Fibroblast of the conjunctiva (primary cell): ENCODE data around the gene SMIM26.

ENCODE experiments used
- DNase-seq: peaks from one replicate; pipeline ENCODE4 v3.0.0-alpha.2; 2010; ENCODE audit warnings: low read depth

SMIM26 gene

DNA sequence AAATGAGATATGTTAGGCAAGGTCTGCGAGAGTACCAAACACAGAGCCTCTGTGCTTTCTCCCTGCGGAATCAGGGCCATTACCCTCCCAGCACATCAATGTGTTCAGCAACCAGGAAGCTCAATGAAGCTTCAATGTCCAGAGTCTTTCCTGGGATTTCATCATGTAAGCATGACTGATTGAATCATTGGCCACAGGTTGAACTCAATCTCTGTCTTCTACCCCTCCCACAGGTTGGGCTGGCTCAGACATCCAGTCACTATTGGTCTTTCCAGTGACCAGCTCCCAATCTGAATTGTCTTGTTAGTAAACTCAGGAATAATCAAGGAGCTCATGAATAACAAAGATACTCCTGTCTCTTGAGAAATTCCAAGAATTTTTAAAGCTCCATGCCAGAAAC lies 17.9 kb downstream of the SMIM26 start:
- DNase-seq, result peak; percentile 65

DNA sequence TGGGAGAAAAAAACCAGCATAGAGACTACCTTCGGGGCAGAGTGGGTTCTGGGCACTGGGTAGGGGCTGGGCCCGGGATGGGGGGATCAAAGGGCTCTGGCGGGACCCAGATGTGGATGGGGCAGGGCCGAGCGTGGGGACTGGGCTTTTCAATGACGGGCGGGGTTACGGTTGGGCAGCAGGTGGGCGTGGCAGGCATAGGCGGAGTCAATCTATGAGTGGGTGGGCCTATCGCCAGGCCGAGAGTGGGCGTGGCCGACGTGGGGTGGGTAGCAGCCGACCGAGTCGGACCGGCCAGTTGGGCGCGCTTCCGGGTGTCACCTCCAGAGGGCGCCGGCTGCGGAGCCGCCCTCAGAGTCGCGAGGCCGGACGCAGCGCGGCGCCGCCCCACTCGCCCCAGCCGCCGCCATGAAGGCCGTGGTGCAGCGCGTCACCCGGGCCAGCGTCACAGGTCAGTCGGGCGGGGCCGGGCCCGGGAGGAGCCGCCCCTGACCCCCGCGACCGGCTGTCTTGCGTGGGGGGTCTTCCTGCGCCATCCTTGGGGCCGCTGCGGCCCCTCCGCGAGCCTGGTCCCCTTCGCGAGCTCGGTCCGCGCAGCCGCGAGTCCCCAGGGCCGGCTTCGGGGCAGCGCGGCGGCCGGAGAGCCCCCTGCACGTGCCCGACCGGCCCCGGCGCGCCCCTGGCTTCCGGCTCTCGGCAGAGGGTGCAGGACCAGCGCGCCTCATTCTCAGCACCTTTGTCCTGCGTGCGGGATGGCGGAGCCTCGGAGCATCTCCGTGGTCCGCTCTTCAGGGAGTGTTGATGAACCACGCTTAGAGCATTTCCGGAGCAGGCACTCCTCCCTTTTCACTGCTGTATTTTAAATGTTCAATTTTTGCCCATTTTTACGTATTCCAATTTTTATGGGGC lies 20.7 kb downstream of the SMIM26 start, which contains the start of gene DTD1:
TSS of gene DTD1 (plus strand) at position 390 of the 909 bp plus-strand sequence. CDS start at position 409, 19 bp downstream.
- DNase-seq, result peak; percentile 87

DNA sequence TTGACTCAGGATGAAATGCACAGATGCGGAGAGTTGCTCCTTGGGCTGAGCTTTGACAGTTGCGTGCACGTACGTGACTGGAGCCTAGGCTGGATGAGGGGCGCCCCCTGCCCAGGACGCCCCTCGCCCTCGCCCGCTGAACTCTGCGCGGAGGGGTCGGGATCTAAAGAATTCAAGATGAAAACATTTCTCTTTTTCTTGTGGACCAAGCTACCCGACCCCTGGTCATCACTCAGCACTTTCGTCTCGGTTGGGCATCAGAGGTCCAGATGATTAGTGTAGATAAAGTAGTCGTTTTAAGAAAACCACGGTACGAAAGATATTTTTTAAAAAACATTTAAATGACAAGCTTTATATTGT lies 21.3 kb downstream of the SMIM26 start:
- no peak for DNase-seq

DNA sequence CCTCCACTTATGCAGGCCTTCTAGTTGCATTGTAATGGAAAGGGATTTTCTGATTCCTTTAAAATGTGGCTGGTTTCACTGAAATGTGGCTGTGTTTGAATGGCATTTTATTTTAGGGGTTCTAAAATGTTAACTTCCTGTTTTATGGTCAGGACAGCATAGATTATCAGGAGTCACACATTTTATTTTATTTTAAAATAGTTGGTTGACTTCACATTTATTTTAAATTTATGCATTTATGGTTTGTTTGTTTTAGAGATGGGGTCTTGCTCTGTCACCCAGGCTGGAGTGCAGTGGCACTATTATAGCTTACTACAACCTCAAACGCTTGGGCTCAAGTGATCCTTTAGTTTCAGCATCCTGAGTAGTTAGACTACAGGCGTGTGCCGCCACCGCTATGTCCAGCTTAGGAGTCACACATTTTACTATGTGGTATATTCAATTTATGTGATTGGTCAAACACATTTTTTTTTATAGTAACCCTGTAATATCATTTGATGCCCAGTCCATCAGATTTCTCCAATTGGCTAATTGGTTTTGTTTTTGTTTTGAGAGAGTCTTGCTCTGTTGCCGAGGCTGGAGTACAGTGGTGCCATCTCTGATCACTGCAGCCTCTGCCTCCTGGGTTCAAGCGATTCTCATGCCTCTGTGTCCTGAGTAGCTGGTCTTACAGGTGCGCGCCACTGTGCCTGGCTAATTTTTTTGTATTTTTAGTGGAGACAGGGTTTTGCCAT lies 22.9 kb downstream of the SMIM26 start:
- no peak for DNase-seq

DNA sequence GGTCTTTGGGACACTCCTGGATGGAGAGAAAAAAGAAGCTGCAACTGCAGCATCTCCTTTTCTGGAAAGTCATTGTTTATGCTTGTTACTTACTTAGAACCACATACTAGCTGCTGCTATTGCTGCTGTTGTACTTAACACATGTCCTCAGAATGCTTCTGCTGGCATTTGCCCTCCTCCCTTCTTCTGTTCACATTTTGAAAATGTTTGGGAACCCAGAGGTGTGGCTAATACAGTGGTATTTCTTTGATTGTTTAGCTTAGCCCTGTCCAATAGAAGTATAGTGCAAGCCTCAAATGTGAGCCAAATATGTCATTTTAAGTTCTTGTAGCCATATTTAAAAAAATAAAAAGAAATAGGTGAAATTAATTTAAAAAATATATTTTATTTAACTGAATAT lies 29.0 kb downstream of the SMIM26 start:
- DNase-seq, result no peak

DNA sequence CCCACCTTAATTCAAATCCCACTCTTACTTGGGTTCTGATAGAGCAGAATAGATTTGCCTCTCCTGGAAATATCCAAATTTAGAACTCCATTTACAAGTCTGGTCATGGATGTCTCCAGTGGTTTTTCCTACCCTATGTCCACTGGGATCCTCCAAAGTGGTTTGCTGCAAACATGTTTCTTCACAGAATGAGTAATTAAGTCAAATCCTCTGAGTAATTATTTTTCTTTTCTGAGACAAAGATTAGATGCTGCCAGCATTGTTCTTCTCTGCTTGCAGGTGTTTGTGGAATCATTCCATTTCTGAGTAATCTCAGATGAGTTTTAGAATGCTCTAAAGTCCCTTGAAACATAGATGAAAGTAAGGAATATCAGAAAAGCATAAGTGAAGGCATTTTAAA lies 42.5 kb downstream of the SMIM26 start:
- DNase-seq, result no peak

DNA sequence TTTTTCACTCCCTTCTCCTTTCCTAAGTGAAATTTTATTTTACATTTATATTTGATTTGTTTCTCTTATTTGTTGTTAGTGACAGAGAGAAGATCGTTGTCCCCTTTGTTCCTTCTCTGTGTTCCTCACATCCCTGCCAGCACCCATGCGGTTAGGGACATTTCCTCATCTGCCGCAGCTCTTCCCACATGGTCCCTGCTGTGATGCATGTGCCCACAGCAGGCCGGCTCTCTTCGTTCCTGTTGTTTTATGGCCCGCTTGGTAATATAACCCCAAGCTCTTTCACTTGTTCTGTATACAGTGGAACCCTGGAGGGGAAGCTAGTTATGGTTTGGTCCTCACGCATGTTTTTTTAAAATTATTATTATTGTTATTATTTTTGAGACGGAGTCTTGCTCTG lies 44.3 kb downstream of the SMIM26 start:
- no peak for DNase-seq

DNA sequence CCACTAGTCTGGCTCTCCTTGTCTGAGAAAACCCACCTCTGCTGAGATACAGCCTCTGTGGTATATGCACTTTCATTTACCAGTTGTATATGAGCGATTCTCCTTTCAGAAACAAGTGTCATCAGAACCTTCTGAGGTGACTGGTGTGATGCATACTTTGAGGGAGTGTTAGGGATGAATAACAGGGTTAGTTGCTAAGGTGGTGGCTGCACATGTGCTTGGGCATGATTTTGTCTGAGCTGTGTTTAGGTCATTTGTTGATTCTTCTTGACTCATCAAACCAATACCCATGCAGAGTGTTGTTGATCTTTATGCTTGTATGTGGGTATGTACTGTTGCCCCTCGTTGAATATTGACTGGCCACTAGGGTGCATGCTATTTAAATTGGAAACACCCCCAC lies 46.3 kb downstream of the SMIM26 start:
- no peak for DNase-seq

DNA sequence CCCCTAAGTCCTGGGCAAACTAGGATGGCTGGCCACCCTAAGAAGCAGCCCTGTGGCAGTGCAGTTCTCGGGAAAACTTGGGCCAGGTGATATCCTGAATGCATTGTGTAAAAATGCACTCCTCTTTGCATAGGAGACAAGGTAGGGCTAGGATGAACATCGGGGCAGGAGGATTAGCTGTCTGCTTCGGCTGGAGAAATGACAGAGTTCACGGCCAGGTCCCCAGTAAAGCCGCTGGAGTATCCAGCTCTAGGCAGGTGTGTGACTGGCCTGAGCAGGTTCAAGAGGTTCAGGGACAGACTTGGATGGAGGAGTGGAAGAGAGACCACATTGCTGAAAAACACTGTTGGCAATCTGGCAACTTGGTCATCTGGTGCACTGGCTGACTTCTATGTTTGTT lies 47.0 kb downstream of the SMIM26 start:
- no peak for DNase-seq

DNA sequence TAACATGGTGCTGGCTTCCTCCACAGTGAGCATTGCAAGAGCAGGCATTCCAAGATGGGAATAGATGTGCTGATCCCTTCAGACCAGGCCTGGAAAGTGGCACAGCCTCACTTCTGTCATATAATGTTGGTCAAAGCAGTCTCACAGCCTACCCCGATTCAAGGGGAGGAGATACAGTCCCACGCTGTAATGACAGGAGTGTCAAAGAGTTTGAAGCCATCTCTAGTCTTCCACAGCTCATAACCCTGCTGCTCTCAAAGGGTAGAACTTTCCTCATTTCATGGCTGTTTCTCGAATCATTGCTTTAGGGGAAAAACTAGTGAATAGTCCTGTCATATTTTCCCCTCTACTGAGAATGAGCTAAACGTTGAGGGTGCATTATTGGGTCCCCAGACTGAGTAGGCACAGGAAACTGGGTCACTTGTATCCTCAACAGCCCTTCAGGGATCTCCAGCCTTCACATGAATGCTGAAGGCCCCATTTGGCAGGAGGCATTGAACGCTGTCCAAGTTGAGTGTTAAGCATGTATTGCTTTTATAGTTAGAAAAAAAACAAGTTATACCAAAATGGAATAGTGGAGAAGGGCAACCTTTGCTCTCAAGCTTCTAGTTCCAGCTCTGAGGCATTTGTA lies 47.9 kb downstream of the SMIM26 start:
- DNase-seq, result no peak
